ENCODE data around the gene SERPINB8. TPM values are rescaled to one million over a fixed set of nuclear protein-coding genes. Genes with fewer than 3 reads are reported as not detected.

SERPINB8 gene
- total RNA-seq, 1 donor from 2014 or later, result 6.4 TPM

GRCh38 chr18:63963615-63964256, 6.1 kb upstream of the SERPINB8 start:
- intact Hi-C loops (cut with micrococcal nuclease), result loop anchor here (1.0 kb wide), 2 partner anchors 16 to 31 kb away; no protein-coding TSS in a partner anchor

- intact Hi-C loops (cut with micrococcal nuclease), result no loop called here
Measured at GRCh38 chr18:63964908-63965307, 5.0 kb upstream of the SERPINB8 start.

GRCh38 chr18:63965716-63966330, 4.1 kb upstream of the SERPINB8 start:
- intact Hi-C loops (cut with micrococcal nuclease), result no loop called here

- intact Hi-C loops (cut with micrococcal nuclease), result loop anchor here (1.0 to 5.0 kb wide), 4 partner anchors 8 to 894 kb away; partner anchors contain the start of gene HMSD
Measured at GRCh38 chr18:63970809-63971205, 926 bp downstream of the SERPINB8 start.

- intact Hi-C loops (cut with micrococcal nuclease), result loop anchor here (2.0 to 5.0 kb wide), 3 partner anchors 23 to 894 kb away; partner anchors contain the start of gene HMSD
Measured at GRCh38 chr18:63971320-63972001, 1.6 kb downstream of the SERPINB8 start.

- intact Hi-C loops (cut with micrococcal nuclease), result loop anchor here (5.0 kb wide), 2 partner anchors 35 to 895 kb away; no protein-coding TSS in a partner anchor
Measured at GRCh38 chr18:63972002-63972376, 2.1 kb downstream of the SERPINB8 start.

GRCh38 chr18:63974991-63975390, 5.1 kb downstream of the SERPINB8 start:
- intact Hi-C loops (cut with micrococcal nuclease), result loop anchor here (5.0 kb wide), 2 partner anchors 38 to 898 kb away; no protein-coding TSS in a partner anchor

GRCh38 chr18:63975628-63976027, 5.7 kb downstream of the SERPINB8 start:
- intact Hi-C loops (cut with micrococcal nuclease), result no loop called here

GRCh38 chr18:63977040-63977439, 7.2 kb downstream of the SERPINB8 start:
- intact Hi-C loops (cut with micrococcal nuclease), result no loop called here

GRCh38 chr18:63979409-63979920, 9.6 kb downstream of the SERPINB8 start:
- intact Hi-C loops (cut with micrococcal nuclease), result loop anchor here (1.0 kb wide), 5 partner anchors 9 to 461 kb away; partner anchors contain the start of gene SERPINB8

GRCh38 chr18:63980027-63980426, 10.1 kb downstream of the SERPINB8 start:
- intact Hi-C loops (cut with micrococcal nuclease), result no loop called here

GRCh38 chr18:63980896-63981460, 11.1 kb downstream of the SERPINB8 start:
- intact Hi-C loops (cut with micrococcal nuclease), result no loop called here

- intact Hi-C loops (cut with micrococcal nuclease), result no loop called here
Measured at GRCh38 chr18:63981719-63982118, 11.8 kb downstream of the SERPINB8 start.

- intact Hi-C loops (cut with micrococcal nuclease), result no loop called here
Measured at GRCh38 chr18:63982361-63982760, 12.5 kb downstream of the SERPINB8 start.

GRCh38 chr18:63986885-63987284, 17.0 kb downstream of the SERPINB8 start:
- intact Hi-C loops (cut with micrococcal nuclease), result no loop called here

GRCh38 chr18:63987743-63988142, 17.9 kb downstream of the SERPINB8 start:
- intact Hi-C loops (cut with micrococcal nuclease), result no loop called here

- intact Hi-C loops (cut with micrococcal nuclease), result no loop called here
Measured at GRCh38 chr18:63992751-63993150, 22.9 kb downstream of the SERPINB8 start.

- intact Hi-C loops (cut with micrococcal nuclease), result loop anchor here (1.0 kb wide), 1 partner anchor 32 kb away; no protein-coding TSS in a partner anchor
Measured at GRCh38 chr18:63994783-63995399, 25.0 kb downstream of the SERPINB8 start.

- intact Hi-C loops (cut with micrococcal nuclease), result no loop called here
Measured at GRCh38 chr18:63997041-63997440, 27.2 kb downstream of the SERPINB8 start.

- intact Hi-C loops (cut with micrococcal nuclease), result no loop called here
Measured at GRCh38 chr18:63997606-63998005, 27.7 kb downstream of the SERPINB8 start.

GRCh38 chr18:63999871-64000270, 30.0 kb downstream of the SERPINB8 start:
- intact Hi-C loops (cut with micrococcal nuclease), result no loop called here

Data from T-helper 2 cell treated with Interferon-gamma antibody and Interleukin-4, amounts not matched to agents 100 ng/mL and 5 ng/mL, for 36 hours (primary cell).